HG03558 (cell line): Measurements from ENCODE around the gene ICE2.
A peak's percentile ranks its signal among the peaks of the same experiment; 100 is the strongest.

Experiments used
- ATAC-seq: cut with Tn5 transposase; IDR thresholded peaks from one replicate; pipeline ENCODE4 v1.9.1; 2021; ENCODE audit warnings: moderate number of reproducible peaks; ENCODE audit not compliant: unreplicated experiment; ENCODE audit errors: extremely low read depth

ICE2 gene

GRCh38 chr15:60392986-60393790 is 85.8 kb downstream of the ICE2 start:
- ATAC-seq, result no peak

- ATAC-seq, result no peak
These were observed 86.3 kb downstream of the ICE2 start for GRCh38 chr15:60392601-60392985.

GRCh38 chr15:60391722-60392315 is 87.1 kb downstream of the ICE2 start:
- no peak for ATAC-seq

- ATAC-seq, result no peak
These were observed 88.0 kb downstream of the ICE2 start for GRCh38 chr15:60390871-60391501.

- no peak for ATAC-seq
These were observed 88.7 kb downstream of the ICE2 start for GRCh38 chr15:60390231-60390630.

GRCh38 chr15:60389261-60390077 is 89.5 kb downstream of the ICE2 start:
- peak; percentile 43 for ATAC-seq

- ATAC-seq, result no peak
These were observed 91.6 kb downstream of the ICE2 start for GRCh38 chr15:60387321-60387720.

- no peak for ATAC-seq
These were observed 92.3 kb downstream of the ICE2 start for GRCh38 chr15:60386615-60387014.

- ATAC-seq, result no peak
These were observed 93.1 kb downstream of the ICE2 start for GRCh38 chr15:60385620-60386552.

GRCh38 chr15:60384526-60385126 is 94.3 kb downstream of the ICE2 start:
- ATAC-seq, result no peak

- ATAC-seq, result no peak
These were observed 94.9 kb downstream of the ICE2 start for GRCh38 chr15:60384053-60384452.

GRCh38 chr15:60382773-60383674 is 95.9 kb downstream of the ICE2 start:
- no peak for ATAC-seq

- no peak for ATAC-seq
These were observed 97.7 kb downstream of the ICE2 start for GRCh38 chr15:60381148-60381788.

GRCh38 chr15:60379525-60380274 is 99.2 kb downstream of the ICE2 start:
- ATAC-seq, result no peak

GRCh38 chr15:60379185-60379524 is 99.8 kb downstream of the ICE2 start:
- no peak for ATAC-seq

- ATAC-seq, result no peak
These were observed 102.3 kb downstream of the ICE2 start for GRCh38 chr15:60376677-60377095.

GRCh38 chr15:60375306-60375705 is 103.6 kb downstream of the ICE2 start:
- no peak for ATAC-seq
